AG20443 (cell line): Measurements from ENCODE around the gene PTPRG.
"Not testable (repeated sequence)": the region's sequence is repeated elsewhere in the genome, so short reads cannot be mapped to it uniquely, and the experiment has no call there.

Experiments used
- DNase-seq: peaks from one replicate; pipeline ENCODE4 v3.0.0; 2012; ENCODE audit warnings: low spot score, mixed read lengths

The PTPRG gene

DNA sequence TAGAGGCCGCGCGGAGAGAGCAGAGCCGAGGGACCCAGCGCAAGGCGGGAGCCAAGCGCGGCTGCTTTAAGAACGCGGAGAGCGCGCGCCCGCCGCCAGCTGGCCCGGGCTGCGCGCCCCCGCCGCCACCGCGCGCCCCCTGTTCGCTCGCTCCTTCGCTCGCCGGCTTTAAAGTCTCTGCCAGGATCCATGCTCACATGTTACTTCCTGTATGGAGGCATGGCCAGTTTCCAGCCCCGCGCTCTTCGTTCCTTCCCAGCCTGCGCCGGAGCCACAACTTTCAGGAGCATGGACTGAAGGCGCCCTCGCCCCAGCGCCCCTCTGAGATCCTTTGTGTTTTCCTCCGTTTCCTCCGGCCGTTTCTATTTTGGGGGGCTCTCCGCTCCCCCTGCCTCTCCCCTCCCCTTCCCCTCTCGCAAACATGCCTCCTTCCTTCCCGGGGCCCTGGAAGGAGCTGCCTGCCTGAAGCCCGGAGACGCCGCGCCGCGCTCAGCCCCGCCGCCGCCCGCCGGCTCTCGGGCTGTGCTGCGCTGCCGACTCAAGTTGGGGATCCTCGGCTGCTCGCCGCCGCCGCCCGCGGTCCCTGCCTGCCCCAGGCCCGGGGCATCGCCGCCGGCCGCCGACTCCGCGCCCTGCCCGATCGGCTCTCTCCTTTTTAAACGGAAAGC, at the start of gene PTPRG:
TSS of gene PTPRG (plus strand) at position 198 of the 668 bp plus-strand sequence. CDS start 717 bp downstream, outside the sequence.
- peak; percentile 95 for DNase-seq

DNA sequence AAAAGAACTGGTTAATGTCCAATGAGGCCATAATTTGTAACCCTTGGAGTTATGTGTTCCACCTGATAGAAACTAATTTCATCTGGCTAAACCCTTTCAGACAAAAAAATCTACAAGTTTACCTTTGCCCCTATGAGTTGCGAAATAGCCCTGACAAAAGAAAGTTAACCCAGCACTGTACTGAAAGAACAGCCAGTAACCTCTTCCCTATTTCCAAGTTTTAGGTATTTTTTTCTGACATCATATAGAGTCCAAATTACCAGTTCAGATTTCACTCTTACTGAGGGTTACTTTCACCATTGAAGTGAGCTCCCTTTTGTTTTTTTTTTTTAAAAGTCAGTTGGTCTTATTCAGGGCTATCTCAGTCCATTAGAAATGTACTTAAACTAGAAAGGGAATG, 42.8 kb upstream of the PTPRG start:
- DNase-seq = no peak

DNA sequence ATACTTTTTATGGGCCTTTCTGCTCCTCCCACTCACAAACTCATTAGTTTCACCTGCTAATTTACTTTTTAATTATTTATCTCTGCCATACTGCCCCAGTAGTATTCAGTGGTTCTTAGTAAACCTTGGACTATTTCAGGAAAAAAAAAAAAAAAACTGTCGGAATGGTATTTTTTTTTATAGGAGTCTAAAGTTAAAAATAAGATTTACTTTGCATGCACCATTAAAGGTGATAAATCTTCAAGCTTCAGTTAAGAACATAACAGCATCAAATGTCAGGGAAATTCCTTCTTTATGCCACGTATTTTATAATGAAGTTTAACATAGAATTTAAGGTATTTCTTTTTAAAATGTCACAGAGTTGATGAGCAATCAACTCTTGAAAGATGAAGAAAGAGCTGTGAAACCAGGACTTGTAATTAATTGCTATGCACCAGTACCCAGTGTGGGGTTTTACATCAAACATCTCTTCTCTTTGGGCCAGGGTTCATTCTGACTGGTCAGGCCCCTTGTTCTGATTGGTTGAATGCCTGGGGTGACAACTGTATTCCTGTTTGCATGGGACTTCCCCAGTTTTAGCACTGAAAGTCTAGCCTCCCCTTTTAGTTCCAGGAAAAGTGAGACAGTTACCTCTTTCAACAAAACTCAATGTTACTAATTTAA, 40.3 kb upstream of the PTPRG start:
- DNase-seq = no peak

DNA sequence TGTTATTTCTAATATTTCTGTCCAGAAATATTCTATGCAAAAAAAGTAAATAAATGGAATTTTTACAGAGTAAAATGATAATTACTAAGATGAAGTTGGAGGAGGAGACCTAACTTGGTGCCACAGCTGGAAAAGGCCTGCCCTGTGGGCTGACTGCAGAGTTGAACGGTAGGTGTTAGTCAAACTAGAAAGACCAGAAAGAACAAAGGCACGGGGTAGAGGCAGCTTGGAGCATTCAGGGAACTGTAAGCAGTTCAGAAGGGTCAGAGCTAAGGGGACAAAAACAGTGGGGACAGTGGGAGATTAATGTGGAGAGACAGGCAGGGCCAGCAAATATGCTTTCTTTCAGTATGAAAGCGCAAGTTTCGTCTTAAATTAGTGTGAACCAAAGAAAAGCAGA, 39.3 kb upstream of the PTPRG start:
- no peak for DNase-seq

DNA sequence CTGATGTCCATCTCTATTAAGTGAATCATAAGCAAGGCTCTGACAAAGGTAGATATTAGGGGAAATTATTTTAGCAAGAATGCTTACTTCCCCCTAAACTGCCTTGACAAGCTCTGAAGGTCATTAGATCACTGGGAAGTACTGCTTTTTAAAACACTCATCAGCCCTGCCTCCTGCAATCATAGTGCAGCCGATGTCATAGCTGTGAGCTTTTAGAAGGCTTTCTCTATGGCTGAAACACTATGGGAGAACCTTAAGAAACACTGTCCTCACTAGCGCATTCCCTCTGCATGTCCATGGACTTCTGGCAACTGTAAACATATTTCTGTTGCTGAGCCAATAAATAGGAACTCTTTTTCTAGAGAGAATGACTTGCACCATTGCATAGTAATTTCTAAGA, 38.7 kb upstream of the PTPRG start:
- no peak for DNase-seq

DNA sequence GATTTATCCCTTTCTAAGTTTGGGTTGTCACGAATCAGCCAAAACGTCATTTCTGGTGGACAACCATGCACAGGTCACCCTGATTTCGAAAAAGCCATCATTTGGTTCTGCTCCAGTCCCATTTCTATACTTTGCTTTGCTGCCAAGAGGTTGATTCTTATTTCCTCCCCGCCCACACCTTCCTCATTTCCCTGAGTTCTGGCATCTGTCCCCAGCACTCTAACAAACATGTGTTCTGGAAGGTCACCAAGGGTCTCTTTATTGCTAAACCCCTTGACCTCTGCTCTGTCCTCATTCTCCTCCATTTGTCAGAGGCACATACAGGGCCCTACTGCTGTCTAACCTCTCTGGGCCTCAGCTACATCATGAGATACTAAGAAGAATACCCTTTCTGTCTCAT, 36.4 kb upstream of the PTPRG start:
- DNase-seq = no peak

DNA sequence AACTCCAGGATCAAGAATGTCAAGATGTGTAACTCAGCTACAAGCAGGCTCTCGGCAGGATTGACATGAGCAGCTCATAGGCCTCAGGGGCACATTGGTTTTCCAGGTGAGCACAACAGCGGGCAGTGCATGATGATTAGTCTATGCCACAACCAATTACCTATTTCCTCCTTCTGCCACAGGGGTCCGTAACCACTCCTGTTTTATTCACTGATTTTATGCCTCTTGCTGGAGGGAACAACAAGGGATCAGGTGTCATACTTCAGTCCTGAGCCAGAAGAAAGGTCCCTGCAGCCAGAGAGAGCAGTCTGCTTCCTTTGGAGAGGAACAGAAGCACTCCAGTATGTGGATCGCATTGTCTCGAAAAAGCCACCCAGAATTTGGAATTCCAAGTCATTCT, 35.1 kb upstream of the PTPRG start:
- DNase-seq = no peak

DNA sequence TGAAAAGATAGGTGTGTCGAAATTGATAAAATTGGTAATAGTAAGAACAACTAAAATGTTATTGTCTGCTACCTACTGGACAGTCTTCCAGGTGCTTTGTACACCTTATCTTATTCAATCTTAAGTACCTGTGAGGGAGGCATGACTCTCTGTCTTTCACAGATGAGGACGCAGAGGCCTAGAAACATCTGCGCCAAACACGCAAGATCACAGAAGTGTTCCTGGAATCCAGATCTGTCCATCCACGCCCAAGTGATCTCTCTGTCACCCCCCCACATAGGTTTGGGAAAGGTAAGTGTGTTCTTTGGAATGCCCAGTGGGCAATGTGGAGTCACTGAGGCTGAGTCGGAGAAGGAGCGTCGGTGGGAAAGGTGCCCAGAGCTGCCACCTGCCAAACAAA, 34.4 kb upstream of the PTPRG start:
- DNase-seq = no peak

DNA sequence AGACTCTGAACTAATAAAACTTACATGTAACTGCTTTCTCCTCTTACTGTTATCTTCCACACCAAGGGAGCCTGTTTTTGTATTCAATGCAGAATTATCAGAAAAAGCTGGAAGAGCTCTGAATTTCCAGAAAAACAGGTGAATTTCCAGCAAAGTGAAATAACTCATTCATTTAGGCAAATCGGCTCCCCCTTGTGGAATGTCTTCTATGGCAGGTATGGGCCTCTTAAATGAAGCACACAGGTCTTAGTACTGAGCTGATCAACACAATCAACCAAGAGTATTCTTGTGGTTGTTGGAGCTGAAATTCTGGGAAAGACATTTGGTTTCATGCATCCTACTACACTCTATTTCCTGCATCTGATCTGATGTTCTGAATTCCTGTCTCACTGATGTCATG, 31.0 kb upstream of the PTPRG start:
- DNase-seq = no peak

DNA sequence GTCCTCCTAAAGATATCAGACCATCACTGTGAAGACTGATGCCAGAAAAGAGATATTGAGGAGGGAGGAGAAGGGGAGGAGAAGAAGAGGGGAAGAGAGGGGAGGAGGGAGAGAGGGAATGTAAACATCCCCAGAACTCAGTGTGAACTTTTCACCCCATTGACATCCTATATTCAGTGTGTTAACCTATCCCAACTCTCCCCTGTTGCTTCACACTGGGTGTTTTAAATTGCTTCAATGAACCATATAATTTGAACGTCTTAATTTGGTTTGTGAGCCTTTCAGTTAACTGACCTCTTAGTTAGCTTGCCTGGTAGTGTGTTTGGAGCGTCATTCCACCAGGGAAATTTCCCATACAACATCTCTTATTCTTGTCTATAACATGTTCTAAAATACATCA, 29.8 kb upstream of the PTPRG start:
- no peak for DNase-seq

DNA sequence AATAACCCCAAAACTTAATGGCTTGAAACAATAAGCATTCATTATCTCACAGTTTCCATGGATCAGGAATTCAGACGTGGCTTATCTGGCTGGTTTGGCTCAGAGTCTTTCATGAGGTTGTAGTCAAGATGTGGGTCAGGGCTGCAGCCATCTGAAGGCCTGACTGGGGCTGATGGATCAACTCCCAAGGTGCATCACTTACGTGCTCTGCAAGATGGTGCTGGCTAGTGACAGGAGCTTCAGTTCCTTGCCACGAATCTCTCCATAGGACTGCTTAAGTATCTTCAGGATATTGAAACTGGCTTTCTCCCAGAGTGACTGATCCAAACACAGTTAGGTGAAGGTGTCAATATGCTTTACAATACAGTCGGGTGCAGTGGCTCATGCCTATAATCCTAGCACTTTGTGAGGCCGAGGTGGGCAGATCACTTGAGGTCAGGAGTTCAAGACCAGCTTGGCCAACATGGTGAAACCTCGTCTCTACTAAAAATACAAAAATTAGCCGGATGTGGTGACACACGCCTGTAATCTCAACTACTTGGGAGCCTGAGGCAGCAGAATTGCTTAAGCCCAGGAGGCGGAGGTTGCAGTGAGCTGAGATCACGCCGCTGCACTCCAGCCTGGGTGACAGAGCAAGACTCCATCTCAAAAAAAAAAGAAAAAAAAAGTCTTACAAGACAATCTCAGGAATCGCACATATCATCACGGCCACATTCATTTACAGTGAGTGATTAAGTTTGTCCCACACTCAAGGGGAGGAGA, 28.5 kb upstream of the PTPRG start:
- DNase-seq = no peak

DNA sequence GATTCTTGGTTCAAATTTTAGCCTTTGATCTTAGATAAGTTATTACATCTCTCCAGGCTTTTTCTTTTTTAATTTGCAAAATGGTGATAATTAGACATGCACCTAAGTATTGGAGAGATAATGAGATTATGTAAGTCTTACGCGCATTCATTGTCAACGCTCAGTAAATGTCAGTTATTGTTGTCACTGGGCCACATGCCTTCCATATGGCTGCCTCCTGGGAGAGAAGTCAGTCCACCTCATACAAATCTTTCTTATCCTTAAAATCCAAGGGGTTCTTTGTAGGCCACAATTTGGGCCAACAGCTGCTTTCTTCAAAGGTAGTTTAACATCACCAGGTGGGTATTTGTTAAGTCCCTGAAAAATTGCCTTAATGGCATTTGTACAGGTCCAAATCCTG, 25.5 kb upstream of the PTPRG start:
- DNase-seq = no peak

DNA sequence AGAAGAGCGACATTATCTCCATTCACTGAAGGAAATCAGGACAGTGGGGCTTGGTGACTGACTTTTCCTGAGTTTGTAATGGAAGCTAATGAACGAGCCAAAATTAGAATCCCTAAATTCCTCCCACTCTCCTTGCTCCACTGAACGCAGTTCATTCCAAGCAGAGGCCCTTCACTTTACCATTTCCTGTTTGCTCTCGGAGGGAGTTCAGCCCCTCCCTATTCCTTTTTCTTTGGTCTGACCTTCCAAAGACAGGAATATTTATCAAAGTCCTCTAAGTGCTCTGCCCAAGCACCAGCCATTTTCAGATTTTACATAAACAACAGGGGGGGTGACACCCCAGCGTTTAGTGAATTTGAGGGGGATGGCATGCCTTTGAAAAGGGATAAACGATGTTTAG, 24.0 kb upstream of the PTPRG start:
- DNase-seq = no peak

DNA sequence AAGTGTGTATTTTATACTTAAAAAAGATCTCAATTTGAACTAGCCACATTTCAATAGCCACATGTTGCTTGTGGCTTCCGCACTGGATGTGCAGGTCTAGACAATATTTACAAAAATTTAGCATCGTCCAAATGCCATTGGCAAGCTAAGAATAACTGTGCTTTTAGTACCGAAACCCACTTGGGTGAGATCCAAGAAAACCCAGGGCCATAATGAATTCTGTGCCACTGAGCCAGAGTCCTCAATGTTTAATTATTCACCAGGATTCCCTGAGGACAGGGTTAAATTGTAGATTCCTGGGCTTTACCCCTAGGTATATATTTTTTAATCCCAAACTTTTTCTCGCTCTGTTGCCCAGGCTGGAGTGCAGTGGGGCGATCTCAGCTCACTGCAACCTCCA, 22.9 kb upstream of the PTPRG start:
- no peak for DNase-seq

DNA sequence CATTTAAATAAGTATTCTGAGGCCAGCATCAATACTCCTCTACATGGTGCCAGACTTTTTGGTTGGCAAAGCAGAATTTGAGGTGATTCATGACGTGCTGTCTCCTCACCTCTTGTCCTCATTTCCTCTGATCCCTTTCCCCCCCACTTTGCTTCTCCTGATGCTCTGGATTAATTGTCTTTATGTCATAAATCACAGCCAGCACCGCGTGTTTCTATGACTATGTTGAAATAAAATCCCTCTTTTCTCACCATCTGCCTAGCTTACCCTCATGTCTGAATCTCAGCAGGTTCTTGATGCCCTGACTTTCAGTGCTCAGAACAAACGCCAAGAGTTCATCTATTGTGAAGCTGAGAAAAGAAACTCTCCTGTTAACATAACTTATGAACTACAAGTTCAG, 19.7 kb upstream of the PTPRG start:
- DNase-seq = no peak

DNA sequence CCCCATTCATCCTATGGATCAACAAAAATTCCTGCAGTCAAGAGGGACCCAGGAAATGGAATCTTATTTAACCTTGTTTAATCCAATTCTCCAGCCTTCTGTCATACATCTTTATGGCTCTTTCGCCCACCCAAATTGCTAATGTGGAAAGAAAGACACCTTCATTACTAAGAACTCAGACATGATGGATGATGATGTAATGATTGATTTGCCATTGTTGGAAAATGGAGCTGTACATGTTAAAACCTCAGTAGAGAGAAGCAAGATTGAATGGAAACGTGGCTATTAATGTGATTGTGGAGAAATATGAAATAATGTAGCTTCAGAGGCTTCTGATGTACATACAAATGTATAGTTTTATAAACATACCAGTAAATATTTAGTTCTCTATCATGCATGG, 15.7 kb upstream of the PTPRG start:
- DNase-seq = no peak

DNA sequence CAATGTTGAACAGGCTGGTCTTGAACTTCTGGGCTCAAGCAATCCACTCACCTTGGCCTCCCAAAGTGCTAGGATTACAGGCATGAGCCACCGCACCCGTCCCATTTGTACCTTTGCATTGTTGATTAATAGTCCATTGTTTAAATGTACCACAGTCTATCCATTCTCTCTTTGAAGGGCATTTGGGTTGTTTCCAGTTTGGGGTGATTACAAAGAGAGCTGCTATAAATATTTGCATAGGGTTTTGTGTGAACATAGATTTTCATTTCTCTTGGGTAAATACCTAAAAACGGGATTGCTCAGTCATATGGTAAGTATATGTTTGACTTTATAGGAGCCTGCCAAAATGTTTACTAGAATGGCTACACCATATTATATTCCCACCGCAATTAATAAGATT, 13.7 kb upstream of the PTPRG start:
- no peak for DNase-seq

DNA sequence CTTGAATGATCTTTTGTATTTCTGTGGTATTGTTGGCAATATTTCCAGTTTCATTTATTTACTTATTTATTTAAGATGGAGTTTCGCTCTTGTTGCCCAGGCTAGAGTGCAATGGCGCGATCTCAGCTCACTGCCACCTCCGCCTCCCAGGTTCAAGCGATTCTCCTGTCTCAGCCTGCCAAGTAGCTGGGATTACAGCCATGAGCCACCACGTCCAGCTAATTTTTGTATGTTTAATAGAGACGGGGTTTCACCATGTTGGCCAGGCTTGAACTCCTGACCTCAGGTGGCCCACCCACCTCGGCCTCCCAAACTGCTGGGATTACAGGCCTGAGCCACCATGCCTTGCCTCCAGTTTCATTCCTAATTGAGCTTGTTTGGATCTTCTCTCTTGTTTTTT, 8.7 kb upstream of the PTPRG start:
- not testable (repeated sequence) for DNase-seq

DNA sequence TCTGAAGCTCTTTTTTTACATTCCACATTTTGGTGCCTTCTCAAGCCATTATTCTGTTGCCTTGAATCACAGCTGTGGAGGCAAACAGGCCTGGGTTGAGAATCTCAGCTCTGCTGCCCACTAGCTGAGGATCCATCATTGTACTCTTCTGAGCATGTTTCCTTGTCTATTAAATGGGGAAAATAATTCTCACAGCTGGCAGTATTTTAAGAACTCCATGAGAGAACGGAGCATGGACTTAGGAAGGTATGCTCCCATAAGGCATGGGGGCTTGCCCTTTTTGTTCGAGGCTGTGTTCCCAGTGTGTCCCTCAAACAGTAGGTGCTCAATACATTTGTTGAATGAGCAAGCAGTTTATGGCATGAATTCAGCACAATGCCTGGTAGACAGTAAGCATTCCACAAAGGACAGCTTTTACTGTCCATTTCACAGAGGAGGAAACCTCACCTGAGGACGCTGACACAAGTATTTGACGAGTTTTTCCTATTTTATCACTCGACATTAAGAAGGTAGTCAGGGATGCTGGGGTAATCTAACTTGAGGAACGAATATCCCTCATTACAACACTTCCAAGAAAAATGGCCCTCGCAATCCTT, 2.1 kb upstream of the PTPRG start:
- DNase-seq = peak; percentile 18

DNA sequence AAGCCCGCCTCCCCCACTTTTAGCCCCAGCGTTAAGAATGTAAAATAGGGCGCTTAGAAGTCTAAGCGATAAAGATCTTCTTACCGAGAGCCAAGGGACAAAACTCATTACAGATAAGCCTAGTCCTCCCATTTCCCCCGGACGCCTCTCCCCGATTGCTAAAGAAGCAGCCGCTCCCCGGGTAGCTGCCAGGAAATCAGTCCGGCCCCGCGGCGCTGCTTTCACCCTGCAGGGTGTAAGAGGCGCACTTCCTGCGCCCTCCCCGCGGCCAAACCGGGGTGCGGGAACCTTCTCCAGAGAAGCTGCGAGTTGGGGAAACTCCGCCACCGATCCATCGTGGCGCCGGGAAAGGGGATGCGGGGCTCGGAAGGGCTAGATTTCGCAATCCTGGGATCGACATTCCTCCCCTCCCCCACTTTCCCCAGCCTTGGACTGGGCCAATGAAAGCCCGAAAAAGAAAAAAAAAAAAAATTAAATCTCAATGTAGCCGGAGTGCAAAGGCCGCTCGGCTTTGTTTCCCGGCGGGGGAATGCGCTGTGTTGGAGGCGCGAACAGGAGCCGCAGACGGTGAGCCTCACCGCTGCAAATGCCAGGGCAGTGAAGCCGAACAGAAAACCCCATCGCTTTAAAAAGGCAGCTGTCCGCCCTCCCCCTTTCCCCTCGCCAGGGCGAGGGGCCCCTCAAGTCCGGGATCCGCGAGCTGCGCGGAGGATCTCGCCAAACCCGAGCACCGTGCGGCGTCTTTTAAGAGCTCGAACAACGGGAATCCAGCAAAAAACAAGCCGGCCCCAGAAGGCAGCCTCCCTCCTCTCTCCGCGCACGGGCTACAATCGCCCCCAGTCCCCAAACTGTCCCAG, 626 bp upstream of the PTPRG start:
- peak; percentile 82 for DNase-seq

DNA sequence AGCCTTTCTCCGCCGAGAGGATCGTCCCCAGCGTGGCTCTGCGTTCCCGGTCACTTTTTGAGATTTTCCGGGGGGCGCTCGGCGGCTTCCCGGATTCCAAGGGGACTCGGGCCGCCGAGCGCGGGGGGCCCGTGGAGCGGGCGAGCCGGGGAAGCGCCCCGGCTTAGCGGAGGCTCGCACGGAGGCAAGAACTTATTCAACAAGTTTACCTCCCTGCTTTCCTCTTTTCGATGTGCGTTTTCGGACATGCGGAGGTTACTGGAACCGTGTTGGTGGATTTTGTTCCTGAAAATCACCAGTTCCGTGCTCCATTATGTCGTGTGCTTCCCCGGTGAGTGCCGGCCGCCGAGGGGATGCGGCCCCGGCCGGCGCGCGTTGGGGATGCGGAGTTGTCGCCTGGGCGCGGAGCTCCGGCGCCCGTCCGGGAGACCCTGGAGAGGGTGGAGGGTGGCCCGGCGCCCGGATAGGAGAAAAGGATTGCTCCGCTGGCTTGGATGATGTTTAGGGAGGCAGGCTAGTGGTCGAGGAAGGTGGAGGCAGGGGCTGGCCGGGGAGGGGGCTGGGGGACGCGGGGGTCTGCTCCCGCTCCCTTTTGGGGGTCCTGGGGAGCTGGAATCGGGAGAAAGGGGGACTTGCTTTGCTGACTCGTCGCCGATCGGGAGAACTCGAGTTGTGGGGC, 810 bp downstream of the PTPRG start:
- peak; percentile 37 for DNase-seq
